Lower lobe of right lung (tissue), 2 donors: ENCODE data around the gene DNM3. TPM values are rescaled to one million over a fixed set of nuclear protein-coding genes. Genes with fewer than 3 reads are reported as not detected.

Experiments used
- ATAC-seq, 2 donors: fragments of 200-7000 bp; cut with Tn5 transposase; one replicate each; pipeline ENCODE4 v1.9.1; 2020 to 2022; ENCODE audit warnings: mild to moderate bottlenecking in 2 of 2, moderate library complexity in 2 of 2
- DNase-seq: peaks from one replicate; pipeline ENCODE4 v3.0.0-alpha.2; 2020
- H3K27ac ChIP-seq: fragments of 200-600 bp; one replicate; pipeline ENCODE4 v1.8.0; 2022
- H3K27me3 ChIP-seq: fragments of 200-600 bp; one replicate; pipeline ENCODE4 v1.8.0; 2022; ENCODE audit warnings: low read depth
- H3K36me3 ChIP-seq: fragments of 200-600 bp; one replicate; pipeline ENCODE4 v1.8.0; 2022; ENCODE audit warnings: mild to moderate bottlenecking
- H3K4me1 ChIP-seq: fragments of 200-600 bp; one replicate; pipeline ENCODE4 v1.8.0; 2022
- H3K4me3 ChIP-seq: fragments of 200-600 bp; one replicate; pipeline ENCODE4 v1.8.0; 2022; ENCODE audit warnings: mild to moderate bottlenecking
- H3K9me3 ChIP-seq: fragments of 200-600 bp; one replicate; pipeline ENCODE4 v1.8.0; 2022
- intact Hi-C: fragments of 100-400 bp; cut with DNase I; formaldehyde crosslinking; loops from one replicate; pipeline ENCODE4 v1.11.0; 2022
- total RNA-seq: library from RNA; stranded (reverse); fragmentation: NEBNext Ultra II Directional; extraction: Animal tissue kit (Norgen Biotek cat#: 25700); gene quantifications from one replicate; pipeline ENCODE4 v1.2.1, GENCODE V29; 2021
- TF ChIP-seq, protein P1 (sequence below): fragments of 200-600 bp; IDR thresholded peaks from one replicate; pipeline ENCODE4 v1.8.0; 2022; ENCODE audit warnings: antibody characterized with exemption, mild to moderate bottlenecking
- donor health status: DM: no; HTN: yes; CAD: no; lungs with severe emphysema.

Gene DNM3
- total RNA-seq, 1 donor from 2014 or later, result 12.4 TPM

GRCh38 chr1:172142324-172142723, 301.0 kb downstream of the DNM3 start:
- DNase-seq (no peak), ATAC-seq (no peak)
- H3K27ac ChIP-seq, result no peak overlapping the region
- H3K27me3 ChIP-seq, result no peaks in the 10 kb centered on the region
- no peaks in the 10 kb centered on the region for H3K36me3 ChIP-seq
- peak overlapping the region; percentile 48 for H3K4me3 ChIP-seq
- no peaks in the 10 kb centered on the region for H3K4me1 ChIP-seq
- H3K9me3 ChIP-seq, result no peaks in the 10 kb centered on the region
- intact Hi-C loops, result no loop called here
- TF ChIP-seq, protein P1, sequence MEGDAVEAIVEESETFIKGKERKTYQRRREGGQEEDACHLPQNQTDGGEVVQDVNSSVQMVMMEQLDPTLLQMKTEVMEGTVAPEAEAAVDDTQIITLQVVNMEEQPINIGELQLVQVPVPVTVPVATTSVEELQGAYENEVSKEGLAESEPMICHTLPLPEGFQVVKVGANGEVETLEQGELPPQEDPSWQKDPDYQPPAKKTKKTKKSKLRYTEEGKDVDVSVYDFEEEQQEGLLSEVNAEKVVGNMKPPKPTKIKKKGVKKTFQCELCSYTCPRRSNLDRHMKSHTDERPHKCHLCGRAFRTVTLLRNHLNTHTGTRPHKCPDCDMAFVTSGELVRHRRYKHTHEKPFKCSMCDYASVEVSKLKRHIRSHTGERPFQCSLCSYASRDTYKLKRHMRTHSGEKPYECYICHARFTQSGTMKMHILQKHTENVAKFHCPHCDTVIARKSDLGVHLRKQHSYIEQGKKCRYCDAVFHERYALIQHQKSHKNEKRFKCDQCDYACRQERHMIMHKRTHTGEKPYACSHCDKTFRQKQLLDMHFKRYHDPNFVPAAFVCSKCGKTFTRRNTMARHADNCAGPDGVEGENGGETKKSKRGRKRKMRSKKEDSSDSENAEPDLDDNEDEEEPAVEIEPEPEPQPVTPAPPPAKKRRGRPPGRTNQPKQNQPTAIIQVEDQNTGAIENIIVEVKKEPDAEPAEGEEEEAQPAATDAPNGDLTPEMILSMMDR, result no peak

DNA sequence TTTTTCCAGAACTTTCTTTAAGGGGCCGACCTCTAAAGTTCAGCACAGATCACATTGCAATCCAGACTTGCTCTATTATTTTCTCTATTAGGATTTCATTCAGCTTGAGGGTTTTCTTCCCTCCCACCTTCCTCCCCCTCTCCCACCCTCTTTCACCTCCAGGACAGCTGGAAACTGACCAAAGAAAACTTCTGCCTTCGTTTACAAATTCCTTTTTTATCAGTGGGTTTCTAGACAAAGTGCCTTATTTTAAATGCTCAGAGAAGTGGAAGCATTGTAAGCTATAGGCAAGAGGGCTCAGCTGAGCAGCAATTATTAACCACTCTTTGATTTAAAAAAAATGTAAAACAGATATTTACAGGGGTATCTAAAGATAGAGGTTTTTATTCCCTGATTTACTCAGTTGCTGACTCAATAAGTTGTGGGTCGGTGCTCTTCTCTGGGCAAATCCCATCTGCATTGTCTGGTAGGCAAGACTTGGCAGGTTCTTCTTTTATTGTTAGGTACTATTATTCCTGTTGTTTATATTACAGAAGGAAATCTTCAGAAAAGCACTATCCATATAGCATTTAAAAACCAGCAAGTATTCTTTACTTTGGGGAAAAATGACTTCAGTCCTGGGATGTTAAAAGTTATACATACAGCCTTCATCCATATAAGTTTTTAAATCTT, 302.2 kb downstream of the DNM3 start:
- Histone ChIP-seq H3K27ac (peak overlapping the region; percentile 78), H3K36me3 (no peaks in the 10 kb centered on the region), H3K4me1 (no peaks in the 10 kb centered on the region), H3K27me3 (no peaks in the 10 kb centered on the region), H3K4me3 (peak overlapping the region; percentile 48), H3K9me3 (no peaks in the 10 kb centered on the region)
- ATAC-seq (peak in 1 of 2 donors; percentile 35), DNase-seq (no peak)
- intact Hi-C loops, result no loop called here
- TF ChIP-seq, protein P1, result no peak

GRCh38 chr1:172144445-172145061, 303.3 kb downstream of the DNM3 start:
- peak; percentile 45 for DNase-seq
- intact Hi-C loops, result no loop called here
- Histone ChIP-seq H3K27ac (peak overlapping the region; percentile 78), H3K4me3 (peak overlapping the region; percentile 48), H3K4me1 (no peaks in the 10 kb centered on the region), H3K36me3 (no peaks in the 10 kb centered on the region), H3K27me3 (no peaks in the 10 kb centered on the region), H3K9me3 (no peaks in the 10 kb centered on the region)
- TF ChIP-seq, protein P1, result no peak
- peak; percentile 80 to 93 for ATAC-seq

DNA sequence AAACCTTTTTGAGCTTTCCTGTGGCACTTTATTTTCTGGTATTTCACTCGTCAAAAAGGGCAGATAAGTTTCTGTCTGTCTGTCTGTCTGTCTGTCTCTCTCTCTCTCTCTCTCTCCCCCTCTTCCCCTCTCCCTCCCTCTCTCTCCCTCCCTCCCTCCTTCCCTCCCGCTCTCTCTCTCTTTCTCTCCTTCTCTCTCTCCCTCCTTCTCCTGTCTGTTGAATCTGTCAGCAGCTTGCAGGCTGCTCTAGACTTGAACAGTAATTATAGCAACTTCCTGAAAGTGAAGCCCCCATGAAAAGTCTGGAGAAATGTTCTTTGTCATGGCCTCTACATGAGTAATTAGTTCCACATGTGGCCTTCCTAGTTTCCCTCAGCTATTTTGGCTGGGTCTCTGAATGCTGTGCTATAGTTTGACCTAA, 303.9 kb downstream of the DNM3 start:
- Histone ChIP-seq H3K9me3 (no peaks in the 10 kb centered on the region), H3K27me3 (no peaks in the 10 kb centered on the region), H3K27ac (peak overlapping the region; percentile 78), H3K4me1 (no peaks in the 10 kb centered on the region), H3K36me3 (no peaks in the 10 kb centered on the region), H3K4me3 (peak overlapping the region; percentile 48)
- ATAC-seq (peak in 1 of 2 donors; percentile 23), DNase-seq (no peak)
- intact Hi-C loops, result no loop called here
- TF ChIP-seq, protein P1, result no peak

DNA sequence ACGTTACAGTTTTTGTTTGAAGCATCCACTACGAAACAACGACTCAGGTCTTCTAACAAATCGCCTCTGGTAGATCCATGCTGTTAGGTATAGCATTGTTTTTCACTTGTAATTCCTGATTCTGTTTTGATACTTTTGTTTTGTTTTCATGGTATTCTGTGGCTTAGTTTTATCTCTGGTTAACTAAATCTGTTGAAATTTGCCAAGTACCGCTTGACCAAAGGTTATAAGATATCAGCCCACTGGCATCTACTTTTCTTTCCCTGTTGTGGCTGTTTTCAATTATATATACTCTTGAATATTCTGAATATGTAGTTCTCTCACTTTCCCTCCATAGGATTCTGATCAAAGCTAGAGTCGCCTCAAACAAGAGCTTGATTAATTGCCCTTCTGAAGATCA, 304.4 kb downstream of the DNM3 start:
- TF ChIP-seq, protein P1, result no peak
- no peak for DNase-seq
- Histone ChIP-seq H3K4me1 (no peaks in the 10 kb centered on the region), H3K27me3 (no peaks in the 10 kb centered on the region), H3K9me3 (no peaks in the 10 kb centered on the region), H3K36me3 (no peaks in the 10 kb centered on the region), H3K4me3 (no peak overlapping the region), H3K27ac (peak overlapping the region; percentile 78)
- no peak for ATAC-seq
- intact Hi-C loops, result no loop called here
